Body of pancreas (tissue), 4 donors: ENCODE measurements around the gene RIN3. TPM values are rescaled to one million over a fixed set of nuclear protein-coding genes. Genes with fewer than 3 reads are reported as not detected.

ENCODE experiments used
- ATAC-seq: fragments of 150-250 bp; one replicate; pipeline ENCODE4 v1.9.1; 2016
- DNase-seq, 4 donors: peaks; one replicate each; pipeline ENCODE4 v3.0.0-alpha.2; 2019
- H3K27ac ChIP-seq, 4 donors: fragments of 200-600 bp; sonication (generic); 1 replicate in 3 of 4; 2 replicates in 1 of 4; pipeline versions ENCODE4 v1.5.1 to v1.6.1; 2016 to 2019; ENCODE audit warnings: mild to moderate bottlenecking in 1 of 4, mixed read lengths in 1 of 4, moderate library complexity in 1 of 4
- H3K27me3 ChIP-seq, 2 donors: fragments of 200-600 bp; sonication (generic); one replicate each; pipeline ENCODE4 v1.6.0; 2016; ENCODE audit warnings: mild to moderate bottlenecking in 1 of 2
- H3K36me3 ChIP-seq, 2 donors: fragments of 200-600 bp; sonication (generic); replicated peaks in 1 of 2; 2 replicates each; pipeline ENCODE4 v1.5.1; 2016; ENCODE audit warnings: low read depth in 2 of 2; ENCODE audit not compliant: insufficient read depth in 1 of 2
- H3K4me1 ChIP-seq: fragments of 200-600 bp; sonication (generic); one replicate; pipeline ENCODE4 v1.6.0; 2016
- H3K4me3 ChIP-seq, 2 donors: fragments of 200-600 bp; sonication (generic); 1 replicate in 1 of 2; 2 replicates in 1 of 2; pipeline ENCODE4 v1.5.1; 2016 to 2019
- H3K9me3 ChIP-seq, 3 donors: fragments of 200-600 bp; sonication (generic); 1 replicate in 2 of 3; 2 replicates in 1 of 3; pipeline ENCODE4 v1.5.1; 2016
- POLR2A ChIP-seq, 3 donors: fragments of 450-650 bp; IDR thresholded peaks; one replicate each; pipeline ENCODE4 v1.6.1; 2016; ENCODE audit warnings: antibody characterized with exemption in 3 of 3, mild to moderate bottlenecking in 2 of 3
- WGBS, 2 donors: methylation state at CpG; one replicate each; pipeline ENCODE4 v1.1.5; 2017; 5-methylcytosine and 5-hydroxymethylcytosine counted together
- intact Hi-C: fragments of 100-400 bp; cut with DNase I; formaldehyde crosslinking; loops from one replicate; pipeline ENCODE4 v1.15.1; 2023
- total RNA-seq, 2 donors: library from RNA; depleted of rRNA; stranded (reverse); fragments of >200 nt; gene quantifications; one replicate each; pipeline ENCODE4 v1.1.0, GENCODE V29; 2016
- TF ChIP-seq, protein P1 (sequence below), 7 experiments: fragments of 450-650 bp in 4 of 7; fragments of 200-600 bp in 3 of 7; sonication (generic) in 3 of 7; IDR thresholded peaks; one replicate each; pipeline ENCODE4 v1.5.1; 2016 to 2019; ENCODE audit warnings: antibody characterized with exemption in 7 of 7

The RIN3 gene
- total RNA-seq, 2 donors from 2014 or later = 2.6 to 3.3 TPM

DNA sequence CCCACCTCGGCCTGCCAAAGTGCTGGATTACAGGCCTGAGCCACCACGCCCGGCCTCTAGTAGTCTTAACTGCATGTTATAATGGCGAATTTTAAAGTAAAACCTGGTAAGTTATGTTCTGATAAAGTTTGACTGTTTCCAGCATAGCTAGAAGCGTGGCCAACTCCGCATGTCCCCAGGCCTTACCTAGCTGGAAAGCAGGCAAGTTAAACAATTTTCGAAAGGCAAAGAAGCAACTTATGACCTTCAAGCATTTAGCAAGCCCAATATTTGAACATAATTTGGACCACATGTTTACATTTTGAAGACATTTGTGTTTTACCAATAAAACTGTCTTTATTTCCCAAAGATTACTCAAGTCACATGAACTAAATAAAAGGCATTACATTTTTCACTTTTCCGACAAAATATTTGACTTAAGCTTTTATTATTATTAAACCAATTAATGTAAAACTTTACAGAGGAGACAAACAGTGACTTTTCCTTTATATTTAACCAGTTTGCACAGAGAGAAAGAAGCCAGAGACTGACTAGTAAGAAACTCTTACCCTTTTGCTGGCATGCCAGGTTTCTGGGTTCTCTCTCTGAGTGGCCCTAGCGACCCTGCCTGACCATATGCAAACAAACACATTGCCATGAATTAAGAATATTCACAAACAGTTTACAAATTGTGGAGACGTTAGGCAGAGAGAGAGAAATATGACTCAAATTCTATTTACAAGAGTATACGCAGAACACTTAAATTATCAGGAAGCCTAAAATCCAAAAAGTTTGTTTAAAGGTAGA is 106.3 kb downstream of the RIN3 start:
- H3K9me3 ChIP-seq = peaks cover 0 to 18% (median 0%) of the 10 kb centered on the region in 3 donors
- 73 to 76% methylated on average over 11 of the region's 11 CpGs for WGBS, 2 donors
- intact Hi-C loops = no loop called here
- no peaks in the 10 kb centered on the region for H3K36me3 ChIP-seq
- TF ChIP-seq POLR2A (IDR thresholded peaks at IDR 0.05) = no peak
- TF ChIP-seq, protein P1, sequence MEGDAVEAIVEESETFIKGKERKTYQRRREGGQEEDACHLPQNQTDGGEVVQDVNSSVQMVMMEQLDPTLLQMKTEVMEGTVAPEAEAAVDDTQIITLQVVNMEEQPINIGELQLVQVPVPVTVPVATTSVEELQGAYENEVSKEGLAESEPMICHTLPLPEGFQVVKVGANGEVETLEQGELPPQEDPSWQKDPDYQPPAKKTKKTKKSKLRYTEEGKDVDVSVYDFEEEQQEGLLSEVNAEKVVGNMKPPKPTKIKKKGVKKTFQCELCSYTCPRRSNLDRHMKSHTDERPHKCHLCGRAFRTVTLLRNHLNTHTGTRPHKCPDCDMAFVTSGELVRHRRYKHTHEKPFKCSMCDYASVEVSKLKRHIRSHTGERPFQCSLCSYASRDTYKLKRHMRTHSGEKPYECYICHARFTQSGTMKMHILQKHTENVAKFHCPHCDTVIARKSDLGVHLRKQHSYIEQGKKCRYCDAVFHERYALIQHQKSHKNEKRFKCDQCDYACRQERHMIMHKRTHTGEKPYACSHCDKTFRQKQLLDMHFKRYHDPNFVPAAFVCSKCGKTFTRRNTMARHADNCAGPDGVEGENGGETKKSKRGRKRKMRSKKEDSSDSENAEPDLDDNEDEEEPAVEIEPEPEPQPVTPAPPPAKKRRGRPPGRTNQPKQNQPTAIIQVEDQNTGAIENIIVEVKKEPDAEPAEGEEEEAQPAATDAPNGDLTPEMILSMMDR (IDR thresholded peaks at IDR 0.05) = no peak
- no peak for DNase-seq
- H3K4me1 ChIP-seq = no peaks in the 10 kb centered on the region
- H3K27me3 ChIP-seq = no peaks in the 10 kb centered on the region
- H3K27ac ChIP-seq = no peak overlapping the region
- ATAC-seq = no peak
- H3K4me3 ChIP-seq = no peak overlapping the region

DNA sequence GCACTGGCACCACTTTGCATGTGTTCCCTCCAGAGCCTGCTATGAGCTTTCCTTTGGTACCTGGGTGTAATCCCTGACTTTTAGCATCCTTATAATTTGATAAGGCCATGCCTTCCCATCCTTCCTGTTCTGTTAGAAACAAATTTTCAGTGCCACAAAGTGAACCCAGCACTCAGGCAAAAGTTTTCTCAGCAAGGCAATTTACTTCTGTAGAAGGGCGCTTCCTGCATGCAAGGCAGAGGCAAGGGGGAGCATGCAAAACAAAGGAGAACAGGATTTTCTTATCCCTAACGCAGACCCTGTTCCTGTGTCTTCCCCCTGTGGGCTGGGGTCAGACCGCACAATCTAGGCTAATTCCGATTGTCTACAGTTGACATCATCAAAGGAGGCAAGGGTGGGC is 108.7 kb downstream of the RIN3 start:
- TF ChIP-seq POLR2A (IDR thresholded peaks at IDR 0.05) = no peak
- TF ChIP-seq, protein P1 (IDR thresholded peaks at IDR 0.05) = no peak
- no peaks in the 10 kb centered on the region for H3K4me1 ChIP-seq
- intact Hi-C loops = no loop called here
- no peaks in the 10 kb centered on the region for H3K36me3 ChIP-seq
- H3K9me3 ChIP-seq = peaks cover 0 to 29% (median 0%) of the 10 kb centered on the region in 3 donors
- H3K27ac ChIP-seq = no peak overlapping the region
- no peak overlapping the region for H3K4me3 ChIP-seq
- DNase-seq (no peak), ATAC-seq (no peak)
- 84 to 87% methylated on average over 4 of the region's 4 CpGs for WGBS, 2 donors
- no peaks in the 10 kb centered on the region for H3K27me3 ChIP-seq

DNA sequence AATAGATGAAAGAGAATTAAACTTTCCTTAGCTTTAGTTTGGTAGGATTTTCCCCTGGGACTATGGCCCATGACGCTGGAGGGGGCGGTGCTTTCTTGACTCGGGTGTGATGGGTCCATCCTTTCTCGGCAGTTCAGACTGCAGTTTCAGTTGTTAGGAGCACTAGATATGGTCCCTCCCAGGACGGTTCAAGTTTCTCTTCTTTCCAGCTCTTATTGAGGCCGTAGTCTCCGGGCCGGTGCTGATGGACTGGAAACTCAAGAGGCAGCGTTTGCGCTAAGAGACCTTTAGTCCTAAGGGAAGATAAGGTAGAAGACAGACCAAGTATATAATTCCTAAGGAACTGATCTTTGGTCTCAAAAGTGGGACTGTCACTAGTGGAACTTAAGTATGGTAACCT is 111.2 kb downstream of the RIN3 start:
- ATAC-seq = no peak
- Histone ChIP-seq H3K4me3 (no peak overlapping the region), H3K27me3 (no peaks in the 10 kb centered on the region), H3K4me1 (no peaks in the 10 kb centered on the region), H3K27ac (no peak overlapping the region), H3K36me3 (no peaks in the 10 kb centered on the region), H3K9me3 (peaks cover 0 to 39% (median 0%) of the 10 kb centered on the region in 3 donors)
- TF ChIP-seq, protein P1 (IDR thresholded peaks at IDR 0.05) = no peak
- no peak for TF ChIP-seq POLR2A (IDR thresholded peaks at IDR 0.05)
- intact Hi-C loops = no loop called here
- no peak for DNase-seq
- 77 to 88% methylated on average over 10 of the region's 10 CpGs for WGBS, 2 donors

DNA sequence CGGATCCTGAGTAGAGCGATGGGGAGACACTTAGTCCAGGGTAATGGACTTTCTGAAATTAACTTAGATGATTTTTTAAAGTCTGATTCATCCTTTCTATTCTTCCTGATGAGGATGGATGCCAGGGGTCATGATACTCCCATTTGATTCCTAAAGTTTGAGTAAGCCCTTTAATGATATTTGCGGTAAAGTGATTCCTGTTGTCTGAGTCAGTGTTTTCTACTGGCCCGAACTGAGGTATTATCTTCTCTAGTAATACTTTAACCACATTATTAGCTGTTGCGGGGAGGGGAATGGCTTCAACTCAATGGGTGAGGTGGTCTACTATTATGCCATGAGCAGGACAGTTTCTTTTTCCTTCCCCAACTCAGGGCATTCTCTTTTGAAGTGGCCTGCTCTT is 111.6 kb downstream of the RIN3 start:
- DNase-seq (no peak), ATAC-seq (no peak)
- peaks cover 0 to 39% (median 0%) of the 10 kb centered on the region in 3 donors for H3K9me3 ChIP-seq
- no peak for TF ChIP-seq POLR2A (IDR thresholded peaks at IDR 0.05)
- TF ChIP-seq, protein P1 (IDR thresholded peaks at IDR 0.05) = no peak
- WGBS, 2 donors = 63 to 64% methylated on average over 5 of the region's 5 CpGs
- no peaks in the 10 kb centered on the region for H3K36me3 ChIP-seq
- H3K27ac ChIP-seq = no peak overlapping the region
- H3K4me1 ChIP-seq = no peaks in the 10 kb centered on the region
- H3K27me3 ChIP-seq = no peaks in the 10 kb centered on the region
- intact Hi-C loops = no loop called here
- H3K4me3 ChIP-seq = no peak overlapping the region

DNA sequence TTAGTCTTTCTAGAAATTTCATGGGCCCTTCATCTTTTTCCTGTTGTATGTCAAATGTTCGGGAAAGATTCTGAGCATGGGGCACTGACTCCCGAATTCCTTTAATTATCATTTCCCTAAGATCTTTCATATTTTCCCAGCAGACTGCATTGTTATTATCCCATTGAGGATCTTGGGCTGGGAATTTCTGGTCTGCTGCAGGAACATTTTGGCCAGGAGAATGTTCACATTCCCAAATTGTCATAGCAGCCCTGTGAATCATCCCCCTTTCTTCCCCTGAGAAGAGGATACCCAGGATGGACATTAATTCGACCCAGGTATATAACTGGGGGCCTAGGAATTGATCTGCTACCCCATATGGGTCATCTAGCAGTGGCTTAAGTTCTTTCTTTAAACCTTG is 112.5 kb downstream of the RIN3 start:
- DNase-seq (no peak), ATAC-seq (no peak)
- Histone ChIP-seq H3K4me1 (no peaks in the 10 kb centered on the region), H3K36me3 (no peaks in the 10 kb centered on the region), H3K27me3 (no peaks in the 10 kb centered on the region), H3K9me3 (peaks cover 0 to 39% (median 0%) of the 10 kb centered on the region in 3 donors), H3K4me3 (no peak overlapping the region), H3K27ac (no peak overlapping the region)
- intact Hi-C loops = no loop called here
- 55 to 64% methylated on average over 3 of the region's 3 CpGs for WGBS, 2 donors
- TF ChIP-seq, protein P1 (IDR thresholded peaks at IDR 0.05) = no peak
- TF ChIP-seq POLR2A (IDR thresholded peaks at IDR 0.05) = no peak
